GM04503 (cell line): ENCODE results near the gene VKORC1.
A peak's percentile ranks its signal among the peaks of the same experiment; 100 is the strongest.

ENCODE experiments used
- DNase-seq: peaks from one replicate; pipeline ENCODE4 v3.0.0-alpha.2; 2012; ENCODE audit warnings: low read depth

The VKORC1 gene

DNA sequence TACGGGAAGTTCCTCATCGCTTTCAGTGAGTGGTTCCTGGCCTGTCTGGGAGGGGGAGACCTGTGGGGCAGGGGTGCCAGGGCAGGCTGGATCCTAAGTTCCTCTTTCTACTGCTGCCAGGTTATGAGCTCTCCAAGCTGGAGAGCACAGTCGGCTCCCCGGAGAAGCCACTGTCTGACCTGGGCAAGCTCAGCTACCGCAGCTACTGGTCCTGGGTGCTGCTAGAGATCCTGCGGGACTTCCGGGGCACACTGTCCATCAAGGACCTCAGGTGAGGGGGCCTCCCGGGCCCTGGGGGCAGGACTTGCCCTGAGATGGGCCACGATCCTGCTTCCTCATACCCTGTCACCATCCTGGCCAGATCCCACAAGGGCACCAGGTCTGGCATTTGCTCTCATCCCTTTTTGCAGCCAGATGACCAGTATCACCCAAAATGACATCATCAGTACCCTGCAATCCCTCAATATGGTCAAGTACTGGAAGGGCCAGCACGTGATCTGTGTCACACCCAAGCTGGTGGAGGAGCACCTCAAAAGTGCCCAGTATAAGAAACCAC, 35.8 kb upstream of the VKORC1 start:
- no peak for DNase-seq

DNA sequence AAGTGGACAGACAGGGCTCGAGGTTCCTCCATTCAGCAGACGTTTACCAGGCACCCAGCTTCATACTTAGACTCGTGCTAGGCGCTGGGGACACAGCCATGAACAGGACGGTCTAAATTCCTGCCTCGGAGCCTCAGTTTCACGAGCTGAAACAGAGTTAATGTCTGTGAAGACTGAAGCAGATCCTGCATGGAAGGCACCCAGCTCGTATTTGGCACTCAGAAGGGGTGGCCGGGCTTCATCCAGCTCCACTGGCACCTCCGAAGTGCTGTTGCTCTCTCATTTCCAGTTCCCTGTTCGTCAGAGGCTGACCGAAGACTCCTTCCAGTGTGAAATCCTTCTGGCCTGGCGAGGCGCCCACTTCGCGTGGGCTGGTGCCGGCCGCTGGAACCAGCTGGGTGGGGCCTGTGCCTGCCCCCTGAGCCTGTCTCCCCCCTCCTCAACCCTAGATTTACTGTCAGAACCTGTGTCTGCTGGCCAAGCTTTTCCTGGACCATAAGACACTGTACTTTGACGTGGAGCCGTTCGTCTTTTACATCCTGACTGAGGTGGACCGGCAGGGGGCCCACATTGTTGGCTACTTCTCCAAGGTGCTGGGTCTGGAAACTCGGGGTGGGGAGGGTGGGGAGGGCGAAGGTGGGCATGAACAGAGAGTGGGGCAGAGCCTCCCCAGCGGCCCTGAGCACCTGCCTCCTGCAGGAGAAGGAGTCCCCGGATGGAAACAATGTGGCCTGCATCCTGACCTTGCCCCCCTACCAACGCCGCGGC, 35.2 kb upstream of the VKORC1 start:
- DNase-seq: no peak

DNA sequence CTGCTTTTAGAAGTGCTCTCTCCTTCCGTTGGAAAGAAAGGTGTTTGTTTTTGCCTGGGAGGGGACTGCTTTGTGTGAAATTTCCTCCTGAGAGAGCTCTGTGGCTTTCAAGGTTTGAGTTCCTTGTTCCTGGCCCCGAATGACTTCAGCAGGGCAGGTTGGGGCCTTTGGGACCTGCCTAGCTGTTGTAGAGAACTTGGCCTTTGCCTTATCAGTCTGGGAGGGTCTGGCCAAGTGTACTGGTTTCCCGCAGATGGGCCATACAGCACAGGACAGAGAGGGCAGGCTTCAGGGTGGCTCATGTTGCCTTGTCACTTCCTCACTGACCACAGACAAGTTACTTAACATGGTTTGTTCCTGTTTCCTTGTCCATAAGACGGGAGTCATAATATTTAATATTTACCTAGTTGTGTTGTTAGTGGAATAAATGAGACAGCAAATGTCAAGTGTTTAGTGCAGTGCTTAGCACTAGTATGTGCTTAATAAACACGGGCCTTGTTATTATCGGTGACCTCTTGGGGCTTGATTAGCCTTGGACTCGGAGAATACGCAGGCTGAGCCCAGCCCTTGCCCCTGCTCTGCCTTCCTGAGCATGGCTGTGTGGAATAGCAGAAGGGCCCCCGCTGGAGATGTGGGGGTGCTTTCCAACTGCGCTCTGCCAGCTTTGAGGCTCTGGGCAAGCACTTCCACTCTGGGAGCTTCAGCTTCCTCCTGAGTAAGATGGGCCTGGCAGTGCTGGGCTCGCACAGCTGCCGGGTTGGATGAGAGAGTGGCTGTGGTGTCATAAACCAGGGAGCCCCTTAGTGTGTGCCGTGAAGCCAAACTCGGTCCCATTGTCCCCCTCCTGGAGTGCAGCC, 34.3 kb upstream of the VKORC1 start:
- no peak for DNase-seq

DNA sequence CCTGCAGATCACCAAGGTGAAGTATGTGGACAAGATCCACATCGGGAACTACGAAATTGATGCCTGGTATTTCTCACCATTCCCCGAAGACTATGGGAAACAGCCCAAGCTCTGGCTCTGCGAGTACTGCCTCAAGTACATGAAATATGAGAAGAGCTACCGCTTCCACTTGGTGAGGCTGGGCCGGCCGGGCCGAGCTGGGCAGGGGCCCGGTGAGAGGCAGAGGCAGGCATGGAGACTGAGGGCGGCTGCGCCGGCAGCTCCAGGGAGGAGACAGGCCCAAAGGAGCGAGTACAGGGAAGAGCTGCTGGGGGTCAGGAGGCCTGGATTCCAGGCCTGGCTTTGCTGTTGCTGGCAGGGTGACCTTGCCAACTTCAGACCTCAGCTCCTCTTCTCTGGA, 32.6 kb upstream of the VKORC1 start:
- DNase-seq: no peak

DNA sequence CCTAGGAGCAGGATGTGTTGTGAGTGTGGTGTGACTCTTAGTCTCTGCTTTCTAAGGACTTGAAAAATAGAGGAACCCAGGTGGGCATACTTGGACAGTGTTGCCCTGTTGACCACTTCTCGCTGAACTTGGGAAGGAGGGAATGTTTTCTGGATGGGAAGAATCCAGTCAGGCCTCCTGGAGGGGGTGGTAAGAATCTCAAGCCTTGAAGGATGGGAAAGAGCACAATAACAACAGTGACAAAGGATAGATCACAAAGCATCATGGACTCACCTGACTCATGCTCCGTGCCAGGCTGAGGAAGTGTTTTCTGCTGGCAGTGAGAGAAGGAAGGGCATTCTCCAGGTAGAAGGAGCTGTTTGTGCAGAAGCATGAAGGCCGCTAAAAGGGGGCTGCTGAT, 31.2 kb upstream of the VKORC1 start:
- no peak for DNase-seq

DNA sequence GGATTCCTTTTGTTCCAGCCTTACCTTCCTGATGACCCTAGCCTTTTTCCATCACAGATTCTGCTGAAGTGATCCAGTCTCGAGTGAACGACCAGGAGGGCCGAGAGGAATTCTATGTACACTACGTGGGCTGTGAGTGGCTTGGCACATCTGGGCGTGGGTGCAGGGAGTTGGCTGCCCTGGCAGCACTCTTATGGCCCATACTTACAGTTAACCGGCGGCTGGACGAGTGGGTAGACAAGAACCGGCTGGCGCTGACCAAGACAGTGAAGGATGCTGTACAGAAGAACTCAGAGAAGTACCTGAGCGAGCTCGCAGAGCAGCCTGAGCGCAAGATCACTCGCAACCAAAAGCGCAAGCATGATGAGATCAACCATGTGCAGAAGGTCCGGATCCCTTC, 25.5 kb upstream of the VKORC1 start:
- no peak for DNase-seq

DNA sequence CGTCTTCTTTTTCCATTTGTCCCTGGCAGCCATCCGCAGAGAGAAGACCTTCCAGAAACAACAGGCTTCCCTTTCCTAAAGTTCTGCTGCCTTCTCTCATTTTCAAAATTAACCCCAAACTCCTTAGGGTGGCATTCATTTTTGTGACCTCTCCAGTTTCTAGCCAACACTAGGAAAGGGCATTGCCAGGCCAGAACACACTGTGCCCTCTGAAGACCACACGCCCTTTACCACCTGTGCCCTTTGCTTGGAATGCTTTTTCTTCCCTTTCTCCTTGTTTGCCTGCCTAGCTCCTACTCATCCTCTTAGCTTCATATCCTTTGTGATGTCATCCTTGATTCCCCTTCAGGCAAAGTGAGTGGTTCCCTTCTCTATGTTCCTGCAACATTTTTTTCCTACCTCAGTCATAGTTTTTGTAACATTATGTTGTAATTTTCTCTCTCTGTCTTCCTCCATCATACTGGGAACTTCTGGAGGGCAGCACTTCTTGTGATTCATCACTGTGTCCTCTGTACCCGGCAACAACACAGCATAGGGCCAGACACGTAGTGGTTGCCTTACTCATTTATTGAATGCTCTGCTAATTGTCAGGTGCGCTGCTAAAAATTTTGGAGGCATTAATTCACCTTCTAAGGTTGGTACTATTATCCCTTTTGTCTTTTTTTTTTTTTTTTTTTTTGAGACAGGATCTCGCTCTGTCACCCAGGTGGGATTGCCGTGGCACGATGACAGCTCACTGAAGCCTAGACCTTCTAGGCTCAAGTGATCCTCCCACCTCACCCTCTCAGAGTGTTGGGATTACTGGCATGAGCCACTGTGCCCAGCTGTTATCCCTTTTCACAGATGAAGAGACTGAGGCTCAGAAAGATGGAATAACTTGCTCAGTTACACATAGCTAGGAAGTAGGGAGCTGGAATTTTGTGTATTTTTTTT, 23.9 kb upstream of the VKORC1 start:
- DNase-seq: peak; percentile 76

DNA sequence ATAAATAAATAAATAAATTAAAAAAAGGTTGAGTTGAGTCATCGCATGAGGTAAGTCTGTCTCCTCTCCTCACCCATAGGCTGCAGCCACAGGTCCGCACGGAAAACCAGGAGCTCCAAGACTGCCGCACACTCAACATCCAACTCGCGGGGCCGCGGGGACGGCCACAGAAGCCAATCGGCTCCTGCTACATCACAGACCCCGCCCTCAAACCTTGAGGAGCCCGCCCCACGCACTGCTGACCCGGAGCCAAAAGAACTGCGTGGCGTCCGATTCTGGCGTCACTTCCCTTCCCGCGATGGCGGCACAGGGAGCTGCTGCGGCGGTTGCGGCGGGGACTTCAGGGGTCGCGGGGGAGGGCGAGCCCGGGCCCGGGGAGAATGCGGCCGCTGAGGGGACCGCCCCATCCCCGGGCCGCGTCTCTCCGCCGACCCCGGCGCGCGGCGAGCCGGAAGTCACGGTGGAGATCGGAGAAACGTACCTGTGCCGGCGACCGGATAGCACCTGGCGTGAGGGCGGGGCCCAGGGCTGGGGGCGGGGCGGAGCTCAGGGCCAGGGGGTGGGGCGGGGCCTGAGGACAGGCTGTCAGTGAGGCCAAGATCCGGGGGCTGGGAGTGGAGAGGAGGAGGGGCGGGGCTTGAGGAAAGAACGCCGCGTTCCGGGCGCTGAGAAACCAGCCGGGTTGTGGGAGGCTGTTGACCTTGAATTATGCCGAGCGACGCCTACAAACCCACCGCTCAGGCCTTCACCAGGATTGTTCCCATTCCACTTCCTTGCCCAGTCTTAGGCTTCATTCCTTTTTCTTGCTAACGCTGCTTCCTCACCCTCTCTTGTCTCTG, 23.0 kb upstream of the VKORC1 start, which contains the start of gene KAT8:
KAT8 (plus strand) TSS at position 281 of the 839 bp plus-strand sequence; CDS start at position 299, 18 bp downstream.
- DNase-seq: peak; percentile 82

DNA sequence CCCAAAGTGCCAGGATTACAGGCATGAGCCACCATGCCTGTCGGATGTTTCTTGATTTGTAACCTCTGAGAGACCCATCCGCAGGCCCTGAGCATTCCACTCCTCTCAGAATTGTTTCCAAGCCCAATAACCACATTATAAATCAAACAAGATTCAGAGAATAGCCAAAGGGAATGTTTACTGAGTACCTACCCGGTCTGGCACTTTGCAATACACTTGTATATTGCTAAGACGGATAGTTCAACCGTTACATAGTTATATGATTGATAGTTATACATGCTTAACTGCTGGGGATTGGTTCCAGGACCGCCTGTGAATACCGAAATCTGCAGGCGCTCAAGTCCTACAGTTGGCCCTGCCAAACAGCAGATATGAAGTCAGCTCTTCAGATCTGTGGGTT, 19.9 kb upstream of the VKORC1 start:
- DNase-seq: no peak

DNA sequence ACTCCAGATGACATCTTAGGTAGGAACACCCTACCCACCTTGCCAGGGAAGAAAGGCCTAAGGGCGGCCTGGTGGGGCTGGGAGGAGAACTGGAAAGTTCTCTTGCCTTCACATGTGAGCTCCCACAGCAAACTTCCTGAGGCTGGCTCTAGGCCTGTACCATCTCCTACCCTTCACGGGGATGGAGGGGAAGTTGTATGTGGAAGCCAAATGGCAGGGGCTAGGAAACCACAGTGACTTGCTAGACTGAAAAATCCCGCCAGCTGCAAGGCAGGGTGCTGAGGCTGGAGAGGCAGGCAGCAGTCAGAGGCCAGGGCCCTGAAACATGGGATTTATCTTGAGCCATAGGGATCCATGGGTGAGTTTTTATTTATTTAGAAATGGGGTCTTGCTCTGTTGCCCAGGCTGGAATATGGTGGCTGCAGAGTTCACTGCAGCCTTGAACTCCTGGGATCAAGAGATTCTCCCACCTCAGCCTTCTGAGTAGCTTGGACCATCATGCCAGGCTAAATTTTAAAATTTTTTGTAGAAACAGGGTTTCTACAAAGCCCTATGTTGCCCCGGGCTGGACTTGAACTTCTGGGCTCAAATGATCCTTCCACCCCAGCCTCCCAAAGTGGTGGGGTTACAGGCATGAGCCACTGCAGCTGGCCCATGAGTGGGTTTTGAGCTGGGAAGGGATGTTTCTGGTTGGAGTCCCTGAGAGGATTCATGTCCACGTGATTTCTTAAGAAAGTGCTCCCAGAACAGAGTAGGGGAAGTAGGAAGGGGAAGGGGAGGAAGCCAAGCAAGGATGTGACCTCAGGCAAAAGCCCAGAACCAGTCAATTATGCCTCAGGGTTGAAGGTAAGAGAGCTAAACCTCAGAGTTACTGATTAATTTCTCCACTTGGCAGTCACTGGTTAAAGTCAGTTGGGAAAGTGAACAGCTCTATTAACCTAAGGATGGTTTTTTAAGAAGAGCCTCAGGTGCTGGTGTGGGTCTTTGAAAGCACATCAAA, 18.8 kb upstream of the VKORC1 start:
- DNase-seq: no peak

DNA sequence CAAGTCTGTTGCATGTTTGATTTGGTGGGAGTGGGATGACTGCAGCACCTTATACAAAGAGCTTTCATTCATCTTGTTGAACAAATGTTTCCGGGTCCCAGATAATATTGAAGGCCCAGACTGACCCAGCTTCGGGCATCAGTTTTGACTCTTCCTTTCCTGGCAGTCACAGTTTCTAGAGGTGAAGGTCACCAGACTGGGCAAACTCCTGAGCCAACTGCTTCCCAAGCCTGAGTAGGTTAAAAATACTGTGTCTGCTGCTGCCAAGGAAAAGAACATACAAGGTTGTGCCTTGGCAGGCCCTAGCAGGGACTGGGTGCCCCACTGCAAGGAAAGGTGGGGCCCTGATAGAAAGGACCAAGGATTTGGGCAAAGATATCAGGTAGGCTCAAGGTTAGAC, 18.1 kb upstream of the VKORC1 start:
- no peak for DNase-seq

DNA sequence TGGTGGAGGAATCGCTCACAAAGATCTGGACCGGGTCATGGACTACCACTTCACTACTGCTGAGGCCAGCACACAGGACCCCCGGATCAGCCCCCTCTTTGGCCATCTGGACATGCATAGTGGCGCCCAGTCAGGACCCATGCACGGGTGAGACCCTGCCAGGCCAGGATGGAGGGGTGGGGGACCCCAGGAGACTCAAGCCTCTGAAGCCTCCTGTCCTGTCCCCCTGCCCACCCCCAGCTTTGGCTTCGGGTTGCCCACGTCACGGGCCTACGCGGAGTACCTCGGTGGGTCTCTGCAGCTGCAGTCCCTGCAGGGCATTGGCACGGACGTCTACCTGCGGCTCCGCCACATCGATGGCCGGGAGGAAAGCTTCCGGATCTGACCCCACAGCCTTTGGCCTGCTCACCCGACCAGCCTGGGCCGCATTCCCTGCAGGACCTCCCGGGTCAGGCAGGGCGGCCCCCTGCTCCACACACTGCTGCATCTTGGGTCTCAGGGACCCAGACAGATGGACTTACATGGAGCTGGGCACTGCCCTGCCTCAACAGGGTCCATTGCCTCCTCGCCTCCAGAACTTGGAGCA, 17.4 kb upstream of the VKORC1 start:
- DNase-seq: no peak

DNA sequence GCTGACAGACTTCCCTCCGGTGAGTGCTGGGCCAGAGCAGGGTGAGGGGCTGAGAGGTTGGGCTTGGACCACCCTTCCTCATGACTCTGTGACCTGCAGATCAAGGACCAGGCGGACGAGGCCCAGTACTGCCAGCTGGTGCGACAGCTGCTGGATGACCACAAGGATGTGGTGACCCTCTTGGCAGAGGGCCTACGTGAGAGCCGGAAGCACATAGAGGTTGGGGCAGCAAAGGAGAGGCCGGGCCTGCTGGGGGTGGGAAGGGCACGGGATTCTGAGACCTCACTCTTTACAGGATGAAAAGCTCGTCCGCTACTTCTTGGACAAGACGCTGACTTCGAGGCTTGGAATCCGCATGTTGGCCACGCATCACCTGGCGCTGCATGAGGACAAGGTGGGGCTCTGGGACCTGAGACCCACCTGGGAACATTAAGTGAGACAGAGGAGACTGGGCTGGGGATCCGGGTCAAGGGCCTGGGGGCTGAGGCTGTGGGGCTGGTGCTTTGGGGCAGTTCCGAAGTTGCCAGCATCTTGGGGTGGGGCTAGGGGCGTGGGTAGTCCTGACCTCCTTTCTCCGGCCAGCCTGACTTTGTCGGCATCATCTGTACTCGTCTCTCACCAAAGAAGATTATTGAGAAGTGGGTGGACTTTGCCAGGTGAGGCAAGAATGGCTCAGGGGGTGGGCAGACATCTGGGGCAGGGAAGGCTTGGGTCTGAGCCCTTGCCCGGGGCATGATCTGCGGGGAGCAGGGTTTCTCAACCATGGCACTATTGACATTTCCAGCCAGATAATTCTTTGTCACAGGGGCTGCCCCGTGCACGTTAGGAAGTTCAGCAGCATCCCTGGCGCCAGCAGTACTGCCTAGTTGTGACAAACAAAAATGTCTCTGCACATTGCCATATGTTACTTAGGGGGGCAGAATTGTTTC, 15.8 kb upstream of the VKORC1 start:
- DNase-seq: no peak

DNA sequence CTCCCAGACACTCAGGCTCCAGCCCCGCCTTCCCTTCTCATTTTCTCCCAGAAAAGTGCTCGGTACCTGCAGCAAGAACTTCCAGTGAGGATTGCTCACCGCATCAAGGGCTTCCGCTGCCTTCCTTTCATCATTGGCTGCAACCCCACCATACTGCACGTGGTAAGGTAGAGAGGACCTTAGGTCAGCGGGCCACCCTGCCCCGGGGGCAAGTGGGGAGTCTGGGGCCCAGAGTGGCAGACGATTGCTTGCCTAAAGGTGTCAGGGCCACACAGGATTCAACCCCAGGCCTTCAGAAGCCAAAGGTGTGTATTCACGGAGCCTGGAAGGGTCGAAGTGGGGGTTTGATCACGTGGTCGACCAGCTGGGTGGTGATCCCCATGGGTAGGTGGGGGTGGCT, 15.0 kb upstream of the VKORC1 start:
- DNase-seq: no peak

DNA sequence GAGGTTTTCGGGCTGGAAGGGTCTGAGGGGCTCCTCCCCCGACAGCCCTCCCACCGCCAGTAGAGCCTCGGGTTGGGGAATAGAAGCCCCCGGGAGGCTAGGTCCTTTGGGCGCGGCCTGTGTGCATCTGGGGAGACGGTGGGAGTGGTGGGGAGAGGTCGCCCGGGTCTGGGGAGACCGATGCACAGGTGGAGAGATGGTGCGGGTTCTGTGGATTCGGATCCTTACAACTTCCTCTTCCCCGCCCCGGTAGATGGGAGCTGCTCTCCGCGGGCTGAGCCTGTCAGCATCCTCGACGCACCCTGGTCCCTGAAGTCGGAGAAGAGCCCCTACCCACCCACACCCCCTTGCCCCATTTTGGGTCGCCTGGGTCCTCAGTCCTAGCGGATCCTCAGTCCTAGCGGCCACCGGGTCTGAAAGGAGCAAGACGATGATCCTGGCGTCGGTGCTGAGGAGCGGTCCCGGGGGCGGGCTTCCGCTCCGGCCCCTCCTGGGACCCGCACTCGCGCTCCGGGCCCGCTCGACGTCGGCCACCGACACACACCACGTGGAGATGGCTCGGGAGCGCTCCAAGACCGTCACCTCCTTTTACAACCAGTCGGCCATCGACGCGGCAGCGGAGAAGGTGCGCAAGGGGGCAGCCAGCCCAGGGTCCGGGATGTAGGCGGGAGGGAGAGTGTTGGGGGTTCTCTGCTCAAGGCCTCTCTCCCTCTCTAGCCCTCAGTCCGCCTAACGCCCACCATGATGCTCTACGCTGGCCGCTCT, 14.4 kb upstream of the VKORC1 start:
- no peak for DNase-seq

DNA sequence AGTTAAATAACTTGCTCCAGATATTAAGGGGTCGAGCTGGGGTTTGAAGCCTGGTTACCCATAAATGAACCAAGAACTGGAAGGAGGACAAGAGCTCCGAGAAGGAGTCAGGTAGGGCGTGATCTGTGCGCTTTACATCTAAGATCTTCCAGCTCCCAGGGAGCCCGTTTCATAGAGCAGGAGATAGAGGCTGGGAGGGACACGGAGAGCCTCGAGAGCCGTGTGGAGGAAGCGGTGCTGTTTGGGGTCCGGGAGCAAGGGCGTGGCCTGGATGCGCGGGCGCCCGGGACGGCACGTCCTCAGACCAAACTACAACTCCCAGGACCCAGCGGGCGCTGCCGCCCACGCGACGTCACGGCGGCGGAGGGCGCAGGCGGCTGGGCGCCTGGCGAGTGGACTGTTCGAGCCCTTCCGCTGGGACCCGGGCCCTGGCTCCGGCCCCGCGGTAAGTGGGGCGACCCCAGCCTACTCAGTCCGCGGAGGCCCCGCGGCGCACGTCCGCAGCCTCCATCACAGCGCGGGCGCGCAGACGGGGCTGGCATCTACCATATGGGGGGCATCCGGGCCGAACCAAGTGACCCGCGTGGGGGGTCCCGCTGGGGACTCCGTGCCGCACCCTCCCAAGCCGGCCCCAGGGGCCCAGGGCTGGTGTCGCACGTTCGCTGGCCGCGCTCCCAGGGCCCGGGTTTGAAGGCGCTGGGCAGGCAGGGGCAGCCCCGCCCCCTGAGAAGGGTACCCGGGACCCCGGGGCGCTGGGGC, 13.6 kb upstream of the VKORC1 start, which contains the start of gene BCKDK:
BCKDK (plus strand) TSS at position 352 of the 759 bp plus-strand sequence. CDS start 838 bp downstream, outside the sequence.
- DNase-seq: no peak
